Endothelial cell of umbilical vein (primary cell): Measurements from ENCODE around the gene FSTL4. TPM values are rescaled to one million over a fixed set of nuclear protein-coding genes. Genes with fewer than 3 reads are reported as not detected.

Source experiments
- BruUV-seq: library from RNA; stranded (reverse); fragments of 400-500 nt; replicated peaks from 2 replicates; lab custom pipeline; 2021; lab: Mats Ljungman, UMichigan
- CTCF ChIA-PET: fragments of 300-600, 350-600 bp; sonication (Branson Sonifier 250); formaldehyde crosslinking; loops from one replicate; lab custom pipeline; 2021; ENCODE audit warnings: antibody characterized with exemption, inconsistent platforms; lab: Charles Lee
- POLR2A ChIA-PET: fragments of 300-600, 350-600 bp; sonication (Branson Sonifier 250); formaldehyde crosslinking; loops from one replicate; lab custom pipeline; 2021; ENCODE audit warnings: antibody characterized with exemption, inconsistent platforms; lab: Charles Lee
- DNase-seq: peaks from one replicate; pipeline ENCODE4 v3.0.0-alpha.2; 2011; ENCODE audit warnings: low read depth, low spot score
- FAIRE-seq: peaks from 2 replicates; lab custom pipeline; 2011; peaks lifted over from hg19 to GRCh38; lab: Jason Lieb, UNC
- H2AFZ ChIP-seq: 2 replicates; pipeline ENCODE4 v1.6.0; 2012; ENCODE audit warnings: low read depth, low read length, control low read depth, inconsistent platforms
- H3K27ac ChIP-seq: 2 replicates; pipeline ENCODE4 v1.5.1; 2011; ENCODE audit warnings: low read depth, mild to moderate bottlenecking, control low read depth, low read length, moderate library complexity; ENCODE audit not compliant: insufficient read depth
- H3K27me3 ChIP-seq, 2 experiments: 2 replicates each; pipeline versions ENCODE4 v1.6.0 to v1.6.1; 2011; ENCODE audit warnings: low read length in 2 of 2, mixed read lengths in 1 of 2; ENCODE audit not compliant: control insufficient read depth in 2 of 2, insufficient read depth in 2 of 2
- H3K36me3 ChIP-seq, 2 experiments: 2 replicates in 1 of 2; 3 replicates in 1 of 2; pipeline ENCODE4 v1.5.1; 2011; ENCODE audit warnings: low read length in 2 of 2, mild to moderate bottlenecking in 1 of 2, moderate library complexity in 1 of 2; ENCODE audit not compliant: control insufficient read depth in 2 of 2, insufficient read depth in 2 of 2; ENCODE audit errors: extremely low read depth in 1 of 2
- H3K4me1 ChIP-seq: 3 replicates; pipeline ENCODE4 v1.5.1; 2011; ENCODE audit warnings: mild to moderate bottlenecking, low read length; ENCODE audit not compliant: control insufficient read depth, insufficient read depth; ENCODE audit errors: extremely low read depth
- H3K4me2 ChIP-seq: 2 replicates; pipeline ENCODE4 v1.6.1; 2011; ENCODE audit warnings: low read length, control low read depth, mixed read lengths; ENCODE audit not compliant: insufficient read depth
- H3K4me3 ChIP-seq, 3 experiments: fragments of 200-600 bp in 1 of 3; sonication (generic), shearing (Covaris generic) in 1 of 3; replicated peaks in 1 of 3; 2 replicates each; pipeline ENCODE4 v1.5.1; 2011 to 2016; ENCODE audit warnings: control low read depth in 3 of 3, low read length in 3 of 3, mild to moderate bottlenecking in 2 of 3, inconsistent platforms in 1 of 3, low read depth in 1 of 3, moderate library complexity in 1 of 3; ENCODE audit not compliant: insufficient read depth in 1 of 3
- H3K79me2 ChIP-seq: 2 replicates; pipeline ENCODE4 v1.6.0; 2012; ENCODE audit warnings: low read length, inconsistent platforms; ENCODE audit not compliant: control insufficient read depth, insufficient read depth
- H3K9ac ChIP-seq: replicated peaks from 2 replicates; pipeline ENCODE3; 2011; ENCODE audit warnings: low read length, control low read depth; ENCODE audit not compliant: insufficient read depth; ENCODE audit errors: extremely low read depth
- H3K9me1 ChIP-seq: replicated peaks from 3 replicates; pipeline ENCODE4 v1.6.0; 2011; ENCODE audit warnings: mild to moderate bottlenecking, low read length; ENCODE audit not compliant: control insufficient read depth, insufficient read depth; ENCODE audit errors: extremely low read depth
- H3K9me3 ChIP-seq: replicated peaks from 2 replicates; pipeline ENCODE4 v1.5.1; 2012; ENCODE audit warnings: low read length, inconsistent platforms; ENCODE audit not compliant: control insufficient read depth, insufficient read depth
- H4K20me1 ChIP-seq: replicated peaks from 2 replicates; pipeline ENCODE3; 2011; ENCODE audit warnings: mild to moderate bottlenecking, low read length; ENCODE audit not compliant: control insufficient read depth, insufficient read depth; ENCODE audit errors: extremely low read depth
- GATA2 ChIP-seq: IDR thresholded peaks from 2 replicates; pipeline ENCODE4 v1.7.0; 2011; ENCODE audit warnings: low read depth, mild to moderate bottlenecking, moderate library complexity, mixed read lengths, low read length; ENCODE audit not compliant: insufficient read length, insufficient read depth
- JUN ChIP-seq: IDR thresholded peaks from 2 replicates; pipeline ENCODE4 v1.6.1; 2011; ENCODE audit warnings: borderline replicate concordance, low read depth; ENCODE audit not compliant: insufficient read length, insufficient read depth
- POLR2AphosphoS5 ChIP-seq: IDR thresholded peaks from 2 replicates; pipeline ENCODE4 v1.6.1; 2012; ENCODE audit warnings: low read depth, mild to moderate bottlenecking, control low read depth, low read length, moderate library complexity; ENCODE audit not compliant: insufficient read depth
- dilution Hi-C: fragments of 300-500 bp; cut with MboI; formaldehyde crosslinking; loops from one replicate; pipeline ENCODE4 v1.15.0; 2019; ENCODE audit warnings: low sequenced_read_pairs; ENCODE audit not compliant: extremely low pct_ligation_motif_present
- intact Hi-C: fragments of 100-400 bp; cut with micrococcal nuclease; formaldehyde crosslinking; loops from one replicate; pipeline ENCODE4 v1.10.0; 2022
- polyA plus RNA-seq, 4 experiments: library from polyadenylated mRNA; depleted of rRNA in 3 of 4; stranded (reverse) in 3 of 4; unstranded in 1 of 4; fragments of >200 nt; gene quantifications; 2 replicates each; pipeline versions ENCODE4 v1.2.1 to v1.2.3, GENCODE V29; 2011 to 2012; ENCODE audit warnings: missing spikeins in 1 of 4
- total RNA-seq: library from RNA; stranded (reverse); gene quantifications from 2 replicates; pipeline ENCODE4 v1.2.3, GENCODE V29; 2021
- TF ChIP-seq, protein P1 (sequence below), 2 donors: IDR thresholded peaks; 1 replicate in 1 of 2; 2 replicates in 1 of 2; pipeline ENCODE4 v1.5.1; 2011; ENCODE audit warnings: low read length in 2 of 2, mild to moderate bottlenecking in 2 of 2, moderate library complexity in 2 of 2, control low read depth in 1 of 2, inconsistent platforms in 1 of 2, low read depth in 1 of 2; ENCODE audit not compliant: insufficient read depth in 1 of 2; ENCODE audit errors: extremely low read depth in 1 of 2

The FSTL4 gene
- total and polyA plus RNA-seq, 2 donors (not counting 3 experiments of a cell fraction or from before 2014, with no cell fraction given), result 0.18 TPM; not detected in 1

DNA sequence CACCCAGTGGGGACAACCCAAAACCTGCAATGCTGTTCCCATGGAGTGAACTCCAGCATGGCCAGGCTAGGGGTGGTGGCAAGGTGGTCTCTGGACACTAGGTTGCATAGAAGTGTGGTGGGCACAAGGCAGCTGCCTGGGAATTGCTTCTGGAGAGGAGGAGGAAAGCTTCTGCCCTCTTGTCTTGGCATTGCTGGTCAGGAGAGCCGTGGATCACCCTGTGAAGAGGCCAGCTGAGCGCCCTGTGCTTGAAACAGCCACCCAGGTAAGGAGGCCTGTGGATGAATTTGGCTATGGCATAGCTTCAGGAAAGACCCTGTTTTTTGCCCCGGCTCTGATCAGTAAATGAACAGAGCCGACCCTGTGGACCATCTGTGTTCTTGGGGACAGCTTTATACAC, 287.4 kb downstream of the FSTL4 start:
- FAIRE-seq, result no peak
- ChIA-PET CTCF (interaction anchor here (1.4 kb wide), 1 partner anchor 99 kb away, joined by 3 read pairs; no protein-coding TSS in a partner anchor), POLR2A (no interaction called here)
- H3K27me3 ChIP-seq, result no peaks in the 10 kb centered on the region
- intact Hi-C loops, result no loop called here
- dilution Hi-C loops, result no loop called here
- no peaks in the 10 kb centered on the region for H3K79me2 ChIP-seq
- TF ChIP-seq GATA2 (no peak), POLR2AphosphoS5 (no peak), JUN (no peak)
- TF ChIP-seq, protein P1, sequence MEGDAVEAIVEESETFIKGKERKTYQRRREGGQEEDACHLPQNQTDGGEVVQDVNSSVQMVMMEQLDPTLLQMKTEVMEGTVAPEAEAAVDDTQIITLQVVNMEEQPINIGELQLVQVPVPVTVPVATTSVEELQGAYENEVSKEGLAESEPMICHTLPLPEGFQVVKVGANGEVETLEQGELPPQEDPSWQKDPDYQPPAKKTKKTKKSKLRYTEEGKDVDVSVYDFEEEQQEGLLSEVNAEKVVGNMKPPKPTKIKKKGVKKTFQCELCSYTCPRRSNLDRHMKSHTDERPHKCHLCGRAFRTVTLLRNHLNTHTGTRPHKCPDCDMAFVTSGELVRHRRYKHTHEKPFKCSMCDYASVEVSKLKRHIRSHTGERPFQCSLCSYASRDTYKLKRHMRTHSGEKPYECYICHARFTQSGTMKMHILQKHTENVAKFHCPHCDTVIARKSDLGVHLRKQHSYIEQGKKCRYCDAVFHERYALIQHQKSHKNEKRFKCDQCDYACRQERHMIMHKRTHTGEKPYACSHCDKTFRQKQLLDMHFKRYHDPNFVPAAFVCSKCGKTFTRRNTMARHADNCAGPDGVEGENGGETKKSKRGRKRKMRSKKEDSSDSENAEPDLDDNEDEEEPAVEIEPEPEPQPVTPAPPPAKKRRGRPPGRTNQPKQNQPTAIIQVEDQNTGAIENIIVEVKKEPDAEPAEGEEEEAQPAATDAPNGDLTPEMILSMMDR (IDR thresholded peaks at IDR 0.05; ENCODE audit: extremely low read depth in 1 of 2, insufficient read depth in 1 of 2, low read depth in 1 of 2, low read length in 2 of 2), result no peak
- no peak for DNase-seq
- H3K4me3 ChIP-seq, result no peak overlapping the region
- H3K4me1 ChIP-seq, result no peaks in the 10 kb centered on the region
- no peaks in the 10 kb centered on the region for H3K36me3 ChIP-seq
- H3K9me1 ChIP-seq, result no peaks in the 10 kb centered on the region
- H4K20me1 ChIP-seq, result no peaks in the 10 kb centered on the region
- no TSS peak for BruUV-seq
- H2AFZ ChIP-seq, result no peak overlapping the region
- no peaks in the 10 kb centered on the region for H3K9me3 ChIP-seq
- no peak overlapping the region for H3K4me2 ChIP-seq
- H3K27ac ChIP-seq, result no peak overlapping the region
- no peak overlapping the region for H3K9ac ChIP-seq
